ELF-1 (cell line): ENCODE data around the gene WDR45B.

ENCODE experiments used
- DNase-seq: peaks from one replicate; pipeline ENCODE4 v3.0.0-alpha.2; 2016; ENCODE audit warnings: low read depth, low spot score

Gene WDR45B

DNA sequence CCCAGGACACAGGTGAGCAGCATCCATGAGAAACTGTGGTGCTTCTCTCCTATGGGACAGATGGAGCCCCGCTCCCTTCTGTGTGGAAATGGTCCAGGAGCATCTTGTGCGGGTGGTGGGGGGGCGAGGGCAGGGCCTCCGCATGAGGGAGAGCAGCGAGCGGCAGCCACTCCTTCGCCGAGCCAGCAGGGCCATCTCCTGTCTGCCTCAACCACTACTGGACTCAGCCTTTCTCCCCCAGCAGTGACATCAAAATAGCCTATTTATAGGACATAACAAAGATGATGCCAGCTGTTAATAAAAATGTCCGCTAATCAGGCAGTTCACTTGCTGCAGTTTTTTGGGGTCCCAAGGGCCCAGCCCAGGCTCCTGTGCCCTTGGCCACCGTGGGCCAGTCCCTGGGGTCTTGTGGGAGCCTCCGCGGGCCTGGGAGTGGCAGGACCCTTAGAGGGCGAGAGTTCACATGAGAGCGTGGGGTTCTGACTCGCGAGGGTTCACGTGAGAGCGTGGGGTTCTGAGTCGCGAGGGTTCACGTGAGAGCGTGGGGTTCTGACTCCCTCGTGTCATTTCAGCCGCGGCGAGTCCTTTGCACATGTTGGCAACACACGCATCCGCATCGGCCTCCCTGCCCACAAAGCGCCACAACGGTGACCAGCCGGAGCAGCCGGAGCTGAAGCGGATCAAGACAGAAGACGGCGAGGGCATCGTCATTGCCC, 47.4 kb downstream of the WDR45B start:
- DNase-seq = no peak

DNA sequence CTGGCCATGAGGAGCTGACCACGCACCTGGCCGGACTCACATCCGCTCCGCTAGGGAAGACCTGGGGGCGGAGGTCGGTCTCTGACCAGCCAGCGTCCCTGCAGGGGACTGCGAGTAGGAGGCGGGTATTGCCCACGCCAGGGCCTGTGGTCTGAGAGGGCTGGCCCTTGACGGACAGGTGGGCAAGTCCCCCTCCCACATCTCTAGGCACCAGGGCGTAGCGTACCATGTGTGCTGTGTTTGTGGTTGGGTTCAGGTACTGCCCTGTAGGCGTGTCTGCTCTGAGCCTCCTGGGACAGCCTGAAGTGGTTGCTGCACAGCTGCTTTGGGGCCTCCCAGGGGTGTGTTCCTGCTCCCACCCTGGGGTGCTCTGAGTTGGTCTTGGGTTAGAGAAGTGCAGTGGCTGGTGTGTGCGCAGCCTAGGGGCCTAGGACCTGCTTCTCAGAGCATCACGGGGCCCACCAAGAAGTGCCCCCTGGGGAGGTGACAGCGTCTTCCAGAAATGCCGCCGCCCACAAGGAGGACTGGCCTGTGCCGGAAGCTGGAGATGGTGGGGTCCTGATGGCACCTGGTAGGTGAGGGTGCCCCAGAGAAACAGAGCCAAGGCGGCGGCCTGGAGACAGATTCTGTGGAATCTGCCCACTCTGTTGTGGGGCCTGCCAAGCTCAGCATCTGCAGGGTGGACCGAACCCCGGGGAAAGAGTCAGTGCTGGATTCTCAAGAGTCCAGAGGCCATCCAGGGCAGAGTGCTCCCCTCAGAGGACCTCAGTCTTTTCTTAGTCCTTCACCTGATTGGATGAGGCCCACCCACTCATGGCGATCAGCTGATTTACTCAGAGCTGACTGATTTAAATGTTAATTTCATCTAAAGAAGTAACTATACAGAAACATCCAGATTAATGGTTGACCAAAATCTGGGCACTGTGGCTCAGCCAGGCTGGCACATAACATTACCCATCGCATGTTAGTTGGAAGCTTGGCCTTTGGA, 48.3 kb downstream of the WDR45B start:
- no peak for DNase-seq

DNA sequence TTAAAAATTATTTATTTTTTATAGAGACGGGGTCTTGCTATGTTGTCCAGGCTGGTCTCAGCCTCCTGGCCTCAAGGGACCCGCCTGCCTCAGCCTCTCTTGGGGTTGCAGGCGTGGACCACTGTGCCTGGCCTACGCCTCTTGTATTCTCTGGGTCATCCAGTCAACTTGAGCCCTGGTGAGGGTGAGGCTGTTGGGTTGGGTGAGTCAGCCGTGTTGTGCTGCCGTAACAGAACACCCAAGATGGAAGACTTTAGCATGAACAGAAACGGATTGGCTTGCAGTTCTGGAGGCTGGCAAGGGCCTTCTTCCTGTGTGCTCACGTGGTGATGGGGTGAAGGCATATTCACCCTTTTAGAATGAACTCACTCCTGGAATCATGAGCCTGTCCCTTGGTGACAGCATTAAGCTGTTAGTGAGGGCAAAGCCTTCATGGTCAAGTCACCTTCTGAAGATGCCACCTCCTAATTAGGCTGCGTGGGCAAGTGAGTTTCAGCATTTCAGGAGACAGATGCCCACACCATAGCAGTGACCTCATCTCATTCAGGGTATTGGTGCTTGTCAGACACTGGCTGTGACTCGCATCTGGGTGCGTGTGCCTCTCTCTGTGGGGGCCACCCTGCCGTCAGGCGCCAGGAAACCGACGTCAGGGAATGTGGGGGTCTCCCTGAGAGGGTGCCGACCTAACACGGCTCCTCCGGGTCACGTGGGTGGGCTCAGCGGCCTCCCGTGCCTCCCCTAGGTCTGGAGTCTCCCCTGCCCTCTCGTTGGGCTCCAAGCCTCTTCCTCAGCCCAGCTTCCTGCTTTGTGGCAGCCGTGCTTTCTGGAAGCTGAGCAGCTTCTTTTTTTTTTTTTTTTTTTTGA, 49.8 kb downstream of the WDR45B start:
- DNase-seq = no peak

DNA sequence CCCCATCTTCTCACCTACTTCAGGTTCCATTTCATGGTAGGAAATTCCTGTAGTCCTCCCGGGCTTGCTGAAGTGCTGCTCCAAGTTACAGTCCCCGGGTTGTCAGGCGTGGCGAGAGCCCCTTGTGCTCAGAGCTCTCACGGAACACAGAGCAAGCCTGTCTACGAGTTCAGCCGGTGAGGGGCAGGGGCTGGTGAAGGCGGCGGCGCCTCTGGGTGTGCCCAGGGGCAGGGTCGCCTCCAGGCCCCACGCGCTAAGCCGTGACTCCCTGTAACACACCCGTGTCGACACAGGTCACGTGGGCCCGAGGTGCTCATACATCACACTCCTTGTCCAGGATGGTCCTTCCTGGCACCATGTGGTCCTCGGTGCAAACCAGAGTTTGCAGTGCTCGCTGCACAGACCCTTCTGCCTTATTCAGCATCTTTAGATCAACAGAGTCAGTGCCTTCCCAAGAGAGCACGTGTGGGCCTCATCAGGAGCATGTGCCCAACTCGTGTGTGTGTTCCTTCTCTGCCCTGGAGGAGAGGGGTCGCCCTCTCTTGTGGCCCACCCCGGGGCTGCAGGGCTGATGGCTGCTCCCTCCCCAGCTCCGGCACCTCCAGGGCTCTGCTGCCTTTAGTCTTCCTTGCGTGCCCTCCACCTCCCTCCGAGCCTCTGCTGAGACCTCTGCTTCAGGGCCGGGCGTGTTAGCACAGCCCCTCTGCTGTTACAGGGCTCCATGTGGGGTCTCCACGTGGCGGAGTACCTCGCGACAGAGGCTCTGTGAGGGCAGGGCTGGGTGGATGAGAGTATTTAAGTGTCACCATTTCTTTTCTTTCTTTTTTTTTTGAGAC, 51.2 kb downstream of the WDR45B start:
- DNase-seq = no peak

DNA sequence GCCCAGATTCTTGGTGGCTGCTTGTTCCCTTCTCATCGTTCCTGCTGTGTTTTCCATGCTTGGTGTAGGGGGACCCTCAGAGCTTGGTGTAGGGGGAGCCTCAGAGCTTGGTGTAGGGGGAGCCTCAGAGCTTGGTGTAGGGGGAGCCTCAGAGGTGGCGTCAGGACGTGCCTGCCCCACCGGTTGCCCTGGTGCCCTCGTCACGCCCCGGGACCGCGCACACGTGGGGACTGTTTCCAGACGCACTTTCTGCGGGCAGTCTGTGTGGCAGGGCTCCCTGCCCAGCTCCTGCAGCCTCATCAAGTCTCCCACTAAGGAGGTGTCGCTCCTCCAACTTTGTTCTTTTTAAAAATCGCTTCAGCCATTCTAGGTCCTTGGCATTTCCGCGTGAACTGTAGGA, 51.9 kb downstream of the WDR45B start:
- DNase-seq = no peak

DNA sequence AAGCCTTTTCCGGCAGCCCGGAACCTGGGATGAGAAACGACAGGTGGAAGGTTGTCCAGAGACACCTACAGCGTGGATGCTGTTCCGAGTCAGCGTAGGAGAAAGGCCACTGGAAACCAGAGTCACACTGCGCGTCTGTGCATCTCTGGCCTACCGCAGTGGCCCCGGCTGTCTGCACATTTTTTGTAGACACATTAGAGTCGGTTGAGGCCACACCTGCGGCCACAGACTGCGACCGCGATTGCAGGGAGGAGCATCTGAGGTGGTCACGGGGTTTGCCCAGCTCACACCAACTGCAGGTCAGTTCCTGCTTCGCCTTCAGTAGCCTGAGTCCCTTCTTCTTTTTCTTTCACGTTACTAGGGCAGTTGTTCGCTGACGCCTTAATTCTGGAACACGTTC, 52.4 kb downstream of the WDR45B start:
- DNase-seq = no peak

DNA sequence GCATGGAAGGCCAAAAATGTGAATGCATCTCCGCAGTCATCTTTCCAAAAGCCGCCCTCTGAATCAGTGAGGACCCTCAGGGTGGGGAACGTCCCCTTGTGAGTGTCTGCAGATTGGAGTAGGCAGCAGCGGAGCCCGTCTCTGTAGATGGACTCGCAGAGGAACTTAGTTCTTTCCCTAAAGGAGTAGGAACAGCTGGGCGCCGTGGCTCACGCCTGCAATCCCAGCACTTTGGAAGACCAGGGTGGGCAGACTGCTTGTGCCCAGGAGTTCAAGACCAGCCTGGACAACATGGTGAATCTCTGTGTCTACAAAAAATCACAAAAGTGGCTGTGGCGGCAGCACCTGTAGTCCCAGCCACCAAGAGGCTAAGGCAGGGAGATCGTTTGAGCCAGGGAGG, 53.7 kb downstream of the WDR45B start:
- DNase-seq = no peak

DNA sequence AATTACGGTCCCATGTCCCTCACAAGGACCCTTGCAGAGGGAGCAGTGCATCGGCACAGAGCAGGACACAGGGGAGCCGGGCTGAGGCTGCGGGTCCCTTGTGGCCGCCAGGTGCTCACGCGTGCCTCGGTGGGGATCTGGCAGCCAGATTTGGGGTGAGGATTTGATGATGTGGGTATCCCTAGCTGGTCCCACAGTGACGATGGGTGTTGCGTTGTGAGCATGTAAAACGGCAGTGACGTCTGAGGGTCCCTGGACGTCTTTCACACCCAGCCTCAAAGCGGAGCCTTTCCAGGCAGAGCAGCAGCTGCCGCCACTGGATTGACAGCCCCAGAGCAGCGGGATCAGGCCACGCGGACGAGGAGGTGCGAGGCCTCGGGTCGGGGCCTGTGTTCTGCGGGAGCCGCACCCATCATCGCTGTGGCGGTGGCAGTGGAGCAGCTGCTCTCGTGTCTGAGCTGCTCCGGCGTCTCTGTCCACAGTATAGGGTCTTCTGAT, 54.6 kb downstream of the WDR45B start:
- DNase-seq = no peak

DNA sequence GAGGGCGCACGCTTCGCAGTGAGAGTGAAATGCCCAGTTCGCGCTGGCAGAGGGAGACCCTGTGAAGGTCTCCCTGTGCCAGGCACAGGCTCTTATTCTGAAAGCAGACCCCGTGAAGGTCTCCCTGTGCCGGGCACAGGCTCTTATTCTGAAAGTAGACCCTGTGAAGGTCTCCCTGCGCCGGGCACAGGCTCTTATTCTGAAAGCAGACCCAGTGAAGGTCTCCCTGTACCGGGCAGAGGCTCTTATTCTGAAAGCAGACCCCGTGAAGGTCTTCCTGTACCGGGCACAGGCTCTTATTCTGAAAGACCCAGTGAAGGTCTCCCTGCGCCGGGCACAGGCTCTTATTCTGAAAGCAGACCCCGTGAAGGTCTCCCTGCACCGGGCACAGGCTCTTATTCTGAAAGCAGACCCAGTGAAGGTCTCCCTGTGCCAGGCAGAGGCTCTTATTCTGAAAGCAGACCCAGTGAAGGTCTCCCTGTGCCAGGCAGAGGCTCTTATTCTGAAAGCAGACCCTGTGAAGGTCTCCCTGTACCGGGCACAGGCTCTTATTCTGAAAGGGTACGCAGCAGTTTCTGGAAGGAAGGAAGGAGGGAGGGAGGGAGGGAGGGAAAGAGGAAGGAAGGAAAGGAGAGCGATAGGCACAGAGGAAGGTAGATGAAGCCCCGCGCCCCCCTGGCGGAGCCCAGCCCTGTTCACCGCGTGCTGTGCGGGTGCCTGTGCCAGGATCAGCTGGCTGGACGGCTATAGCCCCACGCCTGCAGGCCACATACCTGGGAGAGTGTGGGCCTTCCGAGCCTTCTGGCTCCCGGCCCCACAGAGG, 55.3 kb downstream of the WDR45B start:
- peak; percentile 91 for DNase-seq

DNA sequence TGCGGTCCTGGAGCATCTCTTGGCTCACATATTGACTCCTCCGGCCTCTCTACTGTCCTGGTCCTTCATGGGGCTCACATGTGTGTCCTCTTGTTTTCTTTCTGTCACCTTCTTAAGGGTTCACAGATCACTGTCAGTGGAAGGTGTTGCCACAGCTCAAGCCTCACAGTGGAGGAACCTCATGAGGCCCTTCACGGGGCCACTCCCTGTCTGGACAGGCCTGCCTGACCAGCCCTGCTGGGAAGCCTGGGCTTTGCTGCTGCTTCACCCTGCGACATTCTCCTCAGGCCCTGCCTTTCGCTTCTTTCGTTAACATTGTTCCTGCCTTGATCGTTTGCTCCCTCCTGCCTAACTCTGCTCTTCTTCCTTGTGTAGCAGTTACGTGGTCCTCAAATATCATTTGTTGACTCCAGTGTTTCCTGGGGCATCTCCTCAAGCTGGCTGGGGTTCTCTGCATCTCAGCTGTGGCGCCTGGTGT, 55.9 kb downstream of the WDR45B start:
- DNase-seq = peak; percentile 42

DNA sequence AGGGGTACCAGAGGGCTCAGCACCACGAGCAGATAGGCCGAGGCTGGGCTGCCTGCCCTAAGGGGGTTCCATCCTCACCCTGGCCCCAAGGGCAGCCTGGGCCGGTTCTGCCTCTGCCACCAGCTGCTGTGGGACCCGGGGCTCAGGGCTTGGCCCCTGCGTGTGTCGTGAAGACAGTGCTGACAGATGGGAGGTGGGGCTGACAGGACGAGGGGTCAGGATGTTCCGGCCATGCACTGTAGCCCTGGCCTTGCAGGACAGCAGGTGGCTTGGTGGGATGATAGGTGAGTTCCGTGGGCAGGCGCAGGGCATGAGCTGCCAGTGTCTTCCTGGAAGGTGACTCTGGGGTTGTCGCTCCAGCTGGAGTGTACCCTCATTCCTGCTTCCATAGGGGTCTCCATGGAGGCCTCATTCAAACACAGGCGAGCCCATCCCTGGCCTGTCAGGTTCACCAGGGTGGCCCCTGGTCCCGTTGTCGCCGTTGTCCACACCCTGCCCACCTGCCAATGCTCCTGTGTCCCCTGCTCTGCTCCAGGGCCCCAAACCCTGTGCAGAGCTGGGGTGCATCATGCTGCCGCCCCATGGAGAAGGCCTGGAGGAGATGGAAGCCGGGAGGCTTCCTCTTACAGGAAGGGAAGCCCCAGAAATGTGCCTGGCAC, 57.2 kb downstream of the WDR45B start:
- no peak for DNase-seq

DNA sequence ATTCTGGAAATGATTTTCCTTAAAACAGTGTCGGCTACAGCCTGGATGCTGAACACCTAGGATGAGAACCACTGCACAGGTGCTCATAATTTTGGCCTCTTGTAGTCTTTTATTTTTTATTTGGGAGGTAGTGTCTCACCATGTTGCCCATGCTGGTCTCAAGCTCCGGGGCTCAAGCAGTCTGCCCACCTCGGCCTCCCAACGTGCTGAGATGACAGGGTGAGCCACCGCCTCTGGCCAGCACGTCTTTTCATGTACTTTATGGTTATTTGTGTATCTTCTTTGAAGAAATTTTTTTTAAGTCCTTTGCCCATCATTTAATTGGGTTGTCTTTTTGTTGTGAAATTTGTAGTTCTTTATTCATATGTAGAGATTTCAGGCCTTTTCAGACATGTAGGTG, 58.0 kb downstream of the WDR45B start:
- no peak for DNase-seq

DNA sequence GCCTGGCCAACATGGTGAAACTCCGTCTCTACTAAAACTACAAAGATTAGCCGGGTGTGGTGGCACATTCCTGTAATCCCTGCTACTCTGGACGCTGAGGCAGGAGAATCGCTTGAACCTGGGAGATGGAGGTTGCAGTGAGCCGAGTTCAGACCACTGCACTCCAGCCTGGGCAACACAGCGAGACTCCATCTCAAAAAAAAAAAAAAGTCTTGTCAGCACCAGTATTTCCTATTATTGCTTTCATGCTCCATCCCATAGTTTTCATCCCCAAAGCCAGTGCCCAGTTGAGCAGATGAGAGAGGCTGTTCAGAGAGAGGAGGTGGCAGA, 58.4 kb downstream of the WDR45B start:
- no peak for DNase-seq

DNA sequence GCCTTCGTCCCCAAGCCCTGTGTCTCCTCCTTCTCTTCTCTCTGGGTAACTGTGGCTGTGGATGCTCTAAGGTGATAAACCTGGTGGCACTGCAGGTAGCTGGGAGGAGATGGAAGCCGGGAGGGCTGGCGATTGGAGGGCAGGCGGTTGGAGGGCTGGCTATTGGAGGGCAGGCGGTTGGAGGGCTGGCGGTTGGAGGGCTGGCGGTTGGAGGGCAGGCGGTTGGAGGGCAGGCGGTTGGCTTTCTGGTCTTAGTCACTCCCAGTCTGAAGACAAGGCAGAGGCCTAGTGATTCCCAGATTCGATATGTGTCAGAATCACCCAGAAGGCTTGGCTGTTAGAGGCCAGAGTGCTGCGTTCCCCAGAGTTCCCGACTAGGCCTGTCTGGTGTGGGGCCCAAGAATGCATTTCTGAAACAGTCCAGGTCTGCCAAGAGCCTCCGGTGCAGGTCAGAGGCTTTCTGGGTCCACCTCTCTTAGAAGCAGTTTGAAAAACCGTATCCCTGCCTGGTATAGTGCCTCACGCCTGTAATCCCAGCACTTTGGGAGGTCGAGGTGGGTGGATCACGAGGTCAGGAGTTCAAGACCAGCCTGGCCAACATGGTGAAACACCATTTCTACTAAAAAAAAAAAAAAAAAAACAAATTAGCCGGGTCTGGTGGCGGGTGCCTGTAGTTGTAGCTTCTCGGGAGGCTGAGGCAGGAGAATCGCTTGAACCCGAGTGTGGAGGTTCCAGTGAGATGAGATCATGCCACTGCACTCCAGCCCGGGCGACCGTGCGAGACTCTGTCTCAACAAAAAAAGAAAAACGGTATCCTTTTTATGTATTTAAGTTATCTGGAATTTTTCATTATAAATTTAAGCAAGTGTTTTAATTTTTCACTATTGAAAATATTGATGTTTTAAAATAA, 59.7 kb downstream of the WDR45B start:
- DNase-seq = no peak

DNA sequence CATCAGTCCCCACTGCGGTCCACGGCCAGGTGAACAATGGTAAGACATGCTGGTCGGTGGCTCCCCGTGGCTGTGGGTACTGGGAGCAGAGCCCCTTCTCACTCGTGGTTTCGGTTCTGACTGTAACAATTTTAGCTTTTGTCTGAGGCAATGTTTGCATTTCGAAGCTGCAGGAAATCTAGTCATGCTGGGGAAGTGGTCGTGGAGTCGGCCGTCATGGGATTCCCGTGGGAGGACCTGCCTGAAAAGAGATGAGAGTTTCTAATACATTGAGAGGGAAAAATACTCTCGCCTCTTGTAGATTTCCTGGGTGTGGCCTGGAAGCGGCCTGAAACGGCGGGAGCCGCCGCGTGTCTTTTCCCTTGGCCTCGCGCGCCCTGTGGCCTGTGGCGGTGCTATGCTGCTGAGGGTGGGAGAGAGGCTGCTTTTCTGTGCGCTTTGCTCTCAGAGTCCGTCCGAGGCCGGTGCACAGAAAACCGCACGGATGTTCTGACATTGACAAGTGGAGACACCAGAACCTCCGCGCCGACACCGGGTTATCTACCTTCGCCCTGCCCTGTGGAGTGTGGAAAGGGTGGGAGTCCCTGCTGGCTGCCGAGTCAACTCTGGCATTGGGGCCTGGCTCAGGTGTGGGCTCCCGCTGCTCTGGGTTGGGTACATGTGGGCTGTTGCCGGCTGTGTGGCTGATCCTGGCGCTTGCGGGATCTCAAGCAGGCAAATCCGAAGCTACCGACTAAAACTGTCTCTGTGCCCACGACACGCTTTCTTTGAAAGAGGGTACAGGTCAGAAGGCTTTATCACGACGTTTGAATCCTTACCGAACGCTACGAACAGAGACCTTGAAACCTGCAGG, 60.8 kb downstream of the WDR45B start:
- DNase-seq = no peak

DNA sequence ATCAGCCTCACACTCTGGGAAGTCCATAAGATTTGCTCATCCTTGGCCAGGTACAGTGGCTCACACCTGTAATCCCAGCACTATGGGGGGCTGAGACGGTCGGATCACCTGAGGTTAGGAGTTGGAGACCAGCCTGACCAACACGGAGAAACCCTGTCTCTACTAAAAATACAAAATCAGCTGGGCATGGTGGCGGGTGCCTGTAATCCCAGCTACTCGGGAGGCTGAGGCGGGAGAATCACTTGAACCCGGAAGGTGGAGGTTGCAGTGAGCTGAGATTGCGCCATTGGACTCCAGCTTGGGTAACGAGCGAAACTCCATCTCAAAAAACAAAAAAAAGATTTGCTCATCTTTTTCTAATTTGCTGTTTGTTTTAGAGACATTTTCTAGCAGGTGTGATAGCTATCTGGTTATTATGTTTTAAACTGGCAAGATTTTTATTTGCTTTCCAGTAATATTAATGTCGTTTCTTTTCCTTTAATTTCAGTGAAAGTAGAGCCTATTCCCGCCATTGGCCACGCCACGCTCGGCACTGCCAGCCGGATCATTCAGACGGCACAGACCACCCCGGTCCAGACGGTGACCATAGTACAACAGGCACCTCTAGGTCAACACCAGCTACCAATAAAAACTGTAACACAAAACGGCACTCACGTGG, 61.5 kb downstream of the WDR45B start:
- no peak for DNase-seq
